Measurements from ENCODE around the gene ATP8B1.
"Not testable (repeated sequence)": the region's sequence is repeated elsewhere in the genome, so short reads cannot be mapped to it uniquely, and the experiment has no call there.

ATP8B1 gene

GRCh38 chr18:57834616-57835015, 31.5 kb upstream of the ATP8B1 start:
- POLR2A ChIA-PET: no interaction called here
- DNase-seq (ENCODE audit: extremely low spot score): no peak
- CTCF ChIA-PET: interaction anchor here (1.2 to 1.3 kb wide), 2 partner anchors 13 to 48 kb away, joined by 3 read pairs; no protein-coding TSS in a partner anchor
- TF ChIP-seq CTCF (IDR thresholded peaks at IDR 0.05; ENCODE audit: control extremely low read depth, extremely low read depth, low read depth, missing control alignments): no peak

GRCh38 chr18:57833441-57834101, 30.5 kb upstream of the ATP8B1 start:
- POLR2A ChIA-PET: no interaction called here
- no peak for TF ChIP-seq CTCF (IDR thresholded peaks at IDR 0.05; ENCODE audit: control extremely low read depth, extremely low read depth, low read depth, missing control alignments)
- DNase-seq (ENCODE audit: extremely low spot score): peak; percentile 36
- CTCF ChIA-PET: interaction anchor here (1.5 kb wide), 1 partner anchor 10 kb away, joined by 5 read pairs; no protein-coding TSS in a partner anchor

- ChIA-PET POLR2A (no interaction called here), CTCF (interaction anchor here (0.9 to 1.5 kb wide), 3 partner anchors 11 to 28 kb away, joined by 3 to 5 read pairs (median 3); no protein-coding TSS in a partner anchor)
- DNase-seq (ENCODE audit: extremely low spot score): no peak
- TF ChIP-seq CTCF (IDR thresholded peaks at IDR 0.05; ENCODE audit: control extremely low read depth, extremely low read depth, low read depth, missing control alignments): no peak
These were observed 29.6 kb upstream of the ATP8B1 start for GRCh38 chr18:57832730-57833129.

GRCh38 chr18:57831597-57832377, 28.7 kb upstream of the ATP8B1 start:
- ChIA-PET POLR2A (no interaction called here), CTCF (interaction anchor here (0.9 to 1.5 kb wide), 3 partner anchors 12 to 29 kb away, joined by 3 to 5 read pairs (median 3); no protein-coding TSS in a partner anchor)
- DNase-seq (ENCODE audit: extremely low spot score): no peak
- no peak for TF ChIP-seq CTCF (IDR thresholded peaks at IDR 0.05; ENCODE audit: control extremely low read depth, extremely low read depth, low read depth, missing control alignments)

- DNase-seq (ENCODE audit: extremely low spot score): no peak
- CTCF ChIA-PET: no interaction called here
- TF ChIP-seq CTCF (IDR thresholded peaks at IDR 0.05; ENCODE audit: control extremely low read depth, extremely low read depth, low read depth, missing control alignments): no peak
- POLR2A ChIA-PET: no interaction called here
These were observed 24.5 kb upstream of the ATP8B1 start for GRCh38 chr18:57827646-57828045.

- ChIA-PET CTCF (no interaction called here), POLR2A (no interaction called here)
- TF ChIP-seq CTCF (IDR thresholded peaks at IDR 0.05; ENCODE audit: control extremely low read depth, extremely low read depth, low read depth, missing control alignments): no peak
- no peak for DNase-seq (ENCODE audit: extremely low spot score)
These were observed 23.1 kb upstream of the ATP8B1 start for GRCh38 chr18:57826252-57826651.

- DNase-seq (ENCODE audit: extremely low spot score); POLR2A ChIA-PET: not testable (repeated sequence)
- CTCF ChIA-PET: interaction anchor here (1.0 to 1.4 kb wide), 2 partner anchors 9 to 15 kb away, joined by 3 read pairs; no protein-coding TSS in a partner anchor
These were observed 17.5 kb upstream of the ATP8B1 start for GRCh38 chr18:57820583-57820982.
